ENCODE results near the gene CCBE1.

DNA sequence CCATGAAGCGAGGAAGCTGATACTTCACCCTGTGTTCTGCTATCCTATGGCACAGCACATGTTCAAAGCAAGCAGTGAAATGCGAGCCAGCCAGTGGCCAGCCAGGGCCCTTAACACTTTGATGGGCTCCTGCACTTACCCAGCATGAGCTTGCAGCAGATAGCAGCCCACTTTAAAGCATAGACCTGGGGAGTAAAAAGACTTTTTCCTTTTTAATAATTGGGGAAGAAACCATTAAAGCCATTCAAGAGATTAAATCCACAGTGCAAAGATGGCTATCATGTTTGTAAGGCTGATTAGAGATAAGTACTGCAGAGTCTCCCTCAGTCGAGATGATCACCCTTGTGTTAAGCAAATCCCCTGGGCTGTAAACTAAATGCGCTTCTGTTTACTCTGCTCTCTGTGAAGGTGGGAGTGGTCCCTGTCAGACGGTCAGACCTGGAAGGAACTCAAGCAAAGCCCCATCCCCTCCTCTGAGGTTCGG is 15.7 kb downstream of the CCBE1 start:
- TF ChIP-seq GATA2 (IDR thresholded peaks at IDR 0.05; ENCODE audit: low read depth, low read length): no peak
- TF ChIP-seq GATA3 (IDR thresholded peaks at IDR 0.05; ENCODE audit: low read depth, low read length): no peak
